ENCODE measurements around the gene ZBTB7C. TPM values are rescaled to one million over a fixed set of nuclear protein-coding genes. Genes with fewer than 3 reads are reported as not detected.

Gene ZBTB7C
- polyA plus RNA-seq, 1 of the 3 experiments (the other 2 are of a cell fraction) = 0.05 TPM

- H3K9me3 ChIP-seq = no peaks in the 10 kb centered on the region
- H3K27ac ChIP-seq (ENCODE audit: low read depth in 2 of 2, low read length in 1 of 2) = no peak overlapping the region
- 0 out of 2 replicates have a peak, but pooled peaks cover 11% of the 10 kb centered on the region for H3K27me3 ChIP-seq (ENCODE audit: insufficient read depth)
- H4K20me1 ChIP-seq (ENCODE audit: insufficient read depth) = no peaks in the 10 kb centered on the region
- no peak overlapping the region for H3K4me3 ChIP-seq (ENCODE audit: low read depth in 2 of 2, low read length in 1 of 2)
- no peaks in the 10 kb centered on the region for H3K79me2 ChIP-seq (ENCODE audit: insufficient read depth)
- peaks cover 0 to 36% of the 10 kb centered on the region in 2 experiments; a peak in 2 of 4 replicates for H3K4me1 ChIP-seq (ENCODE audit: control insufficient read depth in 1 of 2, insufficient read depth in 2 of 2, low read depth in 1 of 2, low read length in 1 of 2)
- no peaks in the 10 kb centered on the region for H3F3A ChIP-seq (replicated peaks; ENCODE audit: insufficient read depth)
- TF ChIP-seq RAD21 (IDR thresholded peaks at IDR 0.05; ENCODE audit: low read length) (peak; percentile 34), TAF1 (IDR thresholded peaks at IDR 0.05; ENCODE audit: borderline replicate concordance, low read depth, low read length) (no peak)
- H3K9me2 ChIP-seq = no peaks in the 10 kb centered on the region
- H3K9ac ChIP-seq = no peak overlapping the region
- no peak overlapping the region for H3K4me2 ChIP-seq
- CTCF ChIA-PET = interaction anchor here (1.5 to 1.8 kb wide), 2 partner anchors 12 to 27 kb away, joined by 4 to 6 read pairs; no protein-coding TSS in a partner anchor
- no peak for DNase-seq
- no peaks in the 10 kb centered on the region for H3K36me3 ChIP-seq (replicated peaks in 1 of 2; ENCODE audit: control insufficient read depth in 1 of 2, insufficient read depth in 2 of 2, low read length in 1 of 2)
- POLR2A ChIA-PET = no interaction called here
- no peak overlapping the region for H2AFZ ChIP-seq (ENCODE audit: low read depth)
Observed at GRCh38 chr18:48154828-48155227, 254.4 kb downstream of the ZBTB7C start.

GRCh38 chr18:48153613-48154481 is 255.3 kb downstream of the ZBTB7C start:
- DNase-seq = no peak
- Histone ChIP-seq H4K20me1 (ENCODE audit: insufficient read depth) (no peaks in the 10 kb centered on the region), H3K9me2 (no peaks in the 10 kb centered on the region), H2AFZ (ENCODE audit: low read depth) (no peak overlapping the region), H3K27me3 (ENCODE audit: insufficient read depth) (0 out of 2 replicates have a peak, but pooled peaks cover 11% of the 10 kb centered on the region), H3K4me1 (ENCODE audit: control insufficient read depth in 1 of 2, insufficient read depth in 2 of 2, low read depth in 1 of 2, low read length in 1 of 2) (peaks cover 0 to 35% of the 10 kb centered on the region in 2 experiments; a peak in 2 of 4 replicates), H3K9me3 (no peaks in the 10 kb centered on the region), H3K27ac (ENCODE audit: low read depth in 2 of 2, low read length in 1 of 2) (no peak overlapping the region), H3K79me2 (ENCODE audit: insufficient read depth) (no peaks in the 10 kb centered on the region), H3F3A (replicated peaks; ENCODE audit: insufficient read depth) (no peaks in the 10 kb centered on the region), H3K4me3 (ENCODE audit: low read depth in 2 of 2, low read length in 1 of 2) (no peak overlapping the region), H3K4me2 (no peak overlapping the region), H3K36me3 (replicated peaks in 1 of 2; ENCODE audit: control insufficient read depth in 1 of 2, insufficient read depth in 2 of 2, low read length in 1 of 2) (no peaks in the 10 kb centered on the region), H3K9ac (no peak overlapping the region)
- TF ChIP-seq YY1 (IDR thresholded peaks at IDR 0.05; ENCODE audit: low read depth) (no peak), PBX3 (IDR thresholded peaks at IDR 0.05) (no peak), NRF1 (IDR thresholded peaks at IDR 0.05; ENCODE audit: low read depth, low read length) (no peak), GATA2 (CRISPR knock-in tag; IDR thresholded peaks at IDR 0.05) (no peak), SMC3 (IDR thresholded peaks at IDR 0.05; ENCODE audit: low read depth, low read length) (no peak), POLR2AphosphoS5 (IDR thresholded peaks at IDR 0.05; ENCODE audit: low read depth, low read length) (no peak), JUND (IDR thresholded peaks at IDR 0.05) (no peak), SIN3A (IDR thresholded peaks at IDR 0.05; ENCODE audit: borderline replicate concordance, low read depth, low read length) (no peak), ZBTB33 (IDR thresholded peaks at IDR 0.05; ENCODE audit: borderline replicate concordance, low read depth) (no peak), USF2 (IDR thresholded peaks at IDR 0.05; ENCODE audit: borderline replicate concordance, low read depth, low read length) (no peak), IRF3 (IDR thresholded peaks at IDR 0.05; ENCODE audit: low read depth, low read length) (no peak), MXI1 (IDR thresholded peaks at IDR 0.05; ENCODE audit: low read depth, low read length) (no peak), RXRA (IDR thresholded peaks at IDR 0.05; ENCODE audit: borderline replicate concordance, low read depth) (no peak), RAD21 (IDR thresholded peaks at IDR 0.05; ENCODE audit: low read length) (no peak), NFIC (IDR thresholded peaks at IDR 0.05; ENCODE audit: borderline replicate concordance) (no peak), TEAD4 (IDR thresholded peaks at IDR 0.05; ENCODE audit: borderline replicate concordance, insufficient read depth) (no peak), ELF1 (IDR thresholded peaks at IDR 0.05) (no peak), MEF2A (IDR thresholded peaks at IDR 0.05; ENCODE audit: borderline replicate concordance, low read depth) (no peak)
- ChIA-PET CTCF (interaction anchor here (0.7 to 2.6 kb wide), 4 partner anchors 11 to 90 kb away, joined by 3 to 10 read pairs (median 5); no protein-coding TSS in a partner anchor), POLR2A (interaction anchor here (0.7 kb wide), 1 partner anchor 15 kb away, joined by 3 read pairs; no protein-coding TSS in a partner anchor)
- 80% methylated on average over 7 of the region's 7 CpGs for WGBS (ENCODE audit: low lambda C conversion rate)

Measured in SK-N-SH (cell line).